Measurements from ENCODE around the gene GPS2. TPM values are rescaled to one million over a fixed set of nuclear protein-coding genes. Genes with fewer than 3 reads are reported as not detected.
"Not testable (repeated sequence)": the region's sequence is repeated elsewhere in the genome, so short reads cannot be mapped to it uniquely, and the experiment has no call there.

GPS2 gene
- total RNA-seq, 4 donors from 2014 or later = 77.4 to 123 (median 87.0) TPM

- Histone ChIP-seq H3K4me1 (peaks cover 9% of the 10 kb centered on the region), H3K9me3 (no peaks in the 10 kb centered on the region), H3K27ac (no peak overlapping the region), H3K36me3 (no peaks in the 10 kb centered on the region), H3K27me3 (peaks cover 9% of the 10 kb centered on the region), H3K4me3 (no peak overlapping the region)
- no peak for DNase-seq (ENCODE audit: low spot score in 2 of 2)
- 67% methylated on average over 15 of the region's 15 CpGs for WGBS
- TF ChIP-seq EP300 (IDR thresholded peaks at IDR 0.05) (no peak), POLR2AphosphoS5 (IDR thresholded peaks at IDR 0.05) (no peak), CTCF (IDR thresholded peaks at IDR 0.05) (no peak), POLR2A (IDR thresholded peaks at IDR 0.05) (no peak)
Measured at GRCh38 chr17:7343250-7343649, 28.1 kb upstream of the GPS2 start.

- Histone ChIP-seq H3K36me3 (no peaks in the 10 kb centered on the region), H3K4me1 (peaks cover 7% of the 10 kb centered on the region), H3K27ac (no peak overlapping the region), H3K27me3 (peaks cover 10% of the 10 kb centered on the region), H3K4me3 (no peak overlapping the region), H3K9me3 (no peaks in the 10 kb centered on the region)
- TF ChIP-seq POLR2AphosphoS5 (IDR thresholded peaks at IDR 0.05) (no peak), EP300 (IDR thresholded peaks at IDR 0.05) (no peak), POLR2A (IDR thresholded peaks at IDR 0.05) (no peak), CTCF (IDR thresholded peaks at IDR 0.05) (no peak)
- no peak for DNase-seq (ENCODE audit: low spot score in 2 of 2)
- 87% methylated on average over 12 of the region's 13 CpGs for WGBS
Measured at GRCh38 chr17:7341842-7342241, 26.7 kb upstream of the GPS2 start.

GRCh38 chr17:7340179-7340578 lies 25.0 kb upstream of the GPS2 start:
- DNase-seq (ENCODE audit: low spot score in 2 of 2) = no peak
- H3K9me3 ChIP-seq = no peaks in the 10 kb centered on the region
- H3K27me3 ChIP-seq = peaks cover 17% of the 10 kb centered on the region
- H3K4me3 ChIP-seq = no peak overlapping the region
- WGBS = 82% methylated on average over 2 of the region's 2 CpGs
- peaks cover 7% of the 10 kb centered on the region for H3K4me1 ChIP-seq
- no peak overlapping the region for H3K27ac ChIP-seq
- TF ChIP-seq POLR2AphosphoS5 (IDR thresholded peaks at IDR 0.05) (no peak), CTCF (IDR thresholded peaks at IDR 0.05) (no peak), EP300 (IDR thresholded peaks at IDR 0.05) (no peak), POLR2A (IDR thresholded peaks at IDR 0.05) (no peak)
- H3K36me3 ChIP-seq = no peaks in the 10 kb centered on the region

GRCh38 chr17:7337600-7337999 lies 22.4 kb upstream of the GPS2 start:
- not testable (repeated sequence) for H3K9me3 ChIP-seq; H3K4me1 ChIP-seq; H3K27ac ChIP-seq; H3K27me3 ChIP-seq; H3K36me3 ChIP-seq; DNase-seq (ENCODE audit: low spot score in 2 of 2)
- H3K4me3 ChIP-seq = peak overlapping the region; percentile 29
- WGBS = 76% methylated on average over 7 of the region's 7 CpGs

- peak within 1 kb of the TSS; percentile 29 for H3K4me3 ChIP-seq
- TF ChIP-seq CTCF (IDR thresholded peaks at IDR 0.05) = no peak
- no peak for TF ChIP-seq EP300 (IDR thresholded peaks at IDR 0.05)
- no peak for TF ChIP-seq POLR2A (IDR thresholded peaks at IDR 0.05)
- TF ChIP-seq POLR2AphosphoS5 (IDR thresholded peaks at IDR 0.05) = no peak
- H3K4me1 ChIP-seq = peaks cover 7% of the 10 kb centered on the region
- 49% methylated on average over 14 of the region's 17 CpGs for WGBS
- H3K27ac ChIP-seq = no peak within 1 kb of the TSS
- no peaks in the 10 kb centered on the region for H3K36me3 ChIP-seq
- H3K9me3 ChIP-seq = no peaks in the 10 kb centered on the region
- DNase-seq (ENCODE audit: low spot score in 2 of 2) = peak in 1 of 2 donors; percentile 76
- H3K27me3 ChIP-seq = peaks cover 8% of the 10 kb centered on the region
Measured at GRCh38 chr17:7336240-7337175, 21.3 kb upstream of the GPS2 start, which contains the start of gene ACAP1. TSS of gene ACAP1 (plus strand) at chr17:7336529. CDS start at chr17:7336735, 206 bp downstream.

- DNase-seq (ENCODE audit: low spot score in 2 of 2); H3K36me3 ChIP-seq; H3K27ac ChIP-seq; H3K4me1 ChIP-seq; H3K4me3 ChIP-seq; H3K9me3 ChIP-seq; H3K27me3 ChIP-seq: not testable (repeated sequence)
- WGBS = 81% methylated on average over 13 of the region's 13 CpGs
Measured at GRCh38 chr17:7335765-7336164, 20.6 kb upstream of the GPS2 start.
